Neural progenitor cell (in vitro differentiated cells): Measurements from ENCODE around the gene SYNDIG1. TPM values are rescaled to one million over a fixed set of nuclear protein-coding genes. Genes with fewer than 3 reads are reported as not detected.

Experiments used
- DNase-seq: peaks from one replicate; pipeline ENCODE4 v3.0.0-alpha.2; 2016; ENCODE audit warnings: low spot score
- H2AFZ ChIP-seq: fragments of 200-600 bp; sonication (generic); replicated peaks from 2 replicates; pipeline ENCODE4 v1.6.1; 2016; ENCODE audit warnings: antibody characterized with exemption
- H3F3A ChIP-seq: fragments of 200-600 bp; sonication (generic); 2 replicates; pipeline ENCODE4 v1.6.1; 2016; ENCODE audit warnings: antibody characterized with exemption, low read depth
- H3K27ac ChIP-seq: fragments of 200-600 bp; sonication (generic); 2 replicates; pipeline ENCODE4 v1.5.1; 2016; ENCODE audit warnings: mild to moderate bottlenecking
- H3K27me3 ChIP-seq: fragments of 200-600 bp; sonication (generic); 2 replicates; pipeline ENCODE4 v1.6.1; 2016; ENCODE audit warnings: mild to moderate bottlenecking, moderate library complexity
- H3K36me3 ChIP-seq: fragments of 200-600 bp; sonication (generic); 2 replicates; pipeline ENCODE4 v1.5.1; 2016
- H3K4me1 ChIP-seq: fragments of 200-600 bp; sonication (generic); 2 replicates; pipeline ENCODE4 v1.6.1; 2016; ENCODE audit warnings: mixed run types
- H3K4me2 ChIP-seq: fragments of 200-600 bp; sonication (generic); 2 replicates; pipeline ENCODE4 v1.6.1; 2016
- H3K4me3 ChIP-seq: fragments of 200-600 bp; sonication (generic); 2 replicates; pipeline ENCODE4 v1.5.1; 2016
- H3K79me2 ChIP-seq: fragments of 200-600 bp; sonication (generic); 2 replicates; pipeline ENCODE4 v1.6.1; 2016; ENCODE audit warnings: low read depth
- H3K9ac ChIP-seq: fragments of 200-600 bp; sonication (generic); 2 replicates; pipeline ENCODE4 v1.6.1; 2016
- H3K9me3 ChIP-seq: fragments of 200-600 bp; sonication (generic); 2 replicates; pipeline ENCODE4 v1.5.1; 2016; ENCODE audit warnings: low read depth
- H4K20me1 ChIP-seq: fragments of 200-600 bp; sonication (generic); 2 replicates; pipeline ENCODE4 v1.6.1; 2016; ENCODE audit warnings: low read depth
- H3K27ac Mint-ChIP-seq: 3 replicates; pipeline ENCODE4 v1.8.0; 2021; ENCODE audit warnings: mixed read lengths
- H3K27me3 Mint-ChIP-seq: 2 replicates; pipeline ENCODE4 v1.8.0; 2022; ENCODE audit warnings: low read depth, mild to moderate bottlenecking, inconsistent platforms, moderate library complexity, mixed read lengths; ENCODE audit not compliant: insufficient read depth
- H3K36me3 Mint-ChIP-seq: 3 replicates; pipeline ENCODE4 v1.8.0; 2021; ENCODE audit warnings: mixed read lengths
- H3K4me1 Mint-ChIP-seq: 3 replicates; pipeline ENCODE4 v1.8.0; 2021; ENCODE audit warnings: mixed read lengths
- H3K4me3 Mint-ChIP-seq: 3 replicates; pipeline ENCODE4 v1.8.0; 2021; ENCODE audit warnings: mild to moderate bottlenecking, moderate library complexity, mixed read lengths
- H3K9me3 Mint-ChIP-seq: 3 replicates; pipeline ENCODE4 v1.8.0; 2020; ENCODE audit warnings: mixed read lengths
- EZH2 ChIP-seq: fragments of 200-600 bp; sonication (generic); IDR thresholded peaks from 2 replicates; pipeline ENCODE4 v1.6.1; 2017; ENCODE audit warnings: antibody characterized with exemption, mild to moderate bottlenecking, moderate library complexity
- EZH2phosphoT487 ChIP-seq: fragments of 200-600 bp; sonication (generic); IDR thresholded peaks from 2 replicates; pipeline ENCODE4 v1.6.1; 2017; ENCODE audit warnings: antibody characterized with exemption
- total RNA-seq: library from RNA; depleted of rRNA; stranded (reverse); fragments of >200 nt; gene quantifications from 2 replicates; pipeline ENCODE4 v1.2.3, GENCODE V29; 2015; ENCODE audit warnings: low replicate concordance
- TF ChIP-seq, protein P1 (sequence below): fragments of 200-600 bp; sonication (generic); IDR thresholded peaks from 2 replicates; pipeline ENCODE4 v1.5.1; 2017; ENCODE audit warnings: antibody characterized with exemption, mild to moderate bottlenecking

Gene SYNDIG1
- total RNA-seq, 1 donor from 2014 or later: 1.0 TPM

DNA sequence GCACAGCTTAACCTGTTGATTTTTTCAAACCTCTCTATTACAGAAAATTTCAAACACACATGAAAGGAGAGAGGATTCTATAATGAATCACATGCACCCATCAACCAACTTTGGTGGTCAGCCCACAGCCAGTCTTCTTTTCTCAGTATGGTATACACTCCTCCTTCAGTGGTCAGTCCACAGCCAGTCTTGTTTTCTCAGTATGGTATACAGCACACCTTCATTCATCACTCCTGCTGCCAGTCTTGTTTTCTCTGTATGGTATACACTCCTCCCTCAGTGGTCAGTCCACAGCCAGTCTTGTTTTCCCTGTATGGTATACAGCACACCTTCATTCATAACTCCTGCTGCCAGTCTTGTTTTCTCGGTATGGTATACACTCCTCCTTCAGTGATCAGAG is 67.8 kb downstream of the SYNDIG1 start:
- Histone ChIP-seq H3K9me3 (no peaks in the 10 kb centered on the region), H3K9ac (no peak overlapping the region), H4K20me1 (no peaks in the 10 kb centered on the region), H3F3A (no peaks in the 10 kb centered on the region), H3K27me3 (no peaks in the 10 kb centered on the region), H3K4me1 (no peaks in the 10 kb centered on the region), H3K27ac (no peak overlapping the region), H2AFZ (no peak overlapping the region), H3K79me2 (no peaks in the 10 kb centered on the region), H3K4me2 (no peak overlapping the region), H3K4me3 (no peak overlapping the region), H3K36me3 (no peaks in the 10 kb centered on the region)
- DNase-seq: no peak
- no peaks in the 10 kb centered on the region for H3K36me3 Mint-ChIP-seq
- H3K27ac Mint-ChIP-seq: no peak overlapping the region
- H3K9me3 Mint-ChIP-seq: peaks cover 3% of the 10 kb centered on the region
- H3K27me3 Mint-ChIP-seq: peaks cover 5% of the 10 kb centered on the region
- TF ChIP-seq, protein P1, sequence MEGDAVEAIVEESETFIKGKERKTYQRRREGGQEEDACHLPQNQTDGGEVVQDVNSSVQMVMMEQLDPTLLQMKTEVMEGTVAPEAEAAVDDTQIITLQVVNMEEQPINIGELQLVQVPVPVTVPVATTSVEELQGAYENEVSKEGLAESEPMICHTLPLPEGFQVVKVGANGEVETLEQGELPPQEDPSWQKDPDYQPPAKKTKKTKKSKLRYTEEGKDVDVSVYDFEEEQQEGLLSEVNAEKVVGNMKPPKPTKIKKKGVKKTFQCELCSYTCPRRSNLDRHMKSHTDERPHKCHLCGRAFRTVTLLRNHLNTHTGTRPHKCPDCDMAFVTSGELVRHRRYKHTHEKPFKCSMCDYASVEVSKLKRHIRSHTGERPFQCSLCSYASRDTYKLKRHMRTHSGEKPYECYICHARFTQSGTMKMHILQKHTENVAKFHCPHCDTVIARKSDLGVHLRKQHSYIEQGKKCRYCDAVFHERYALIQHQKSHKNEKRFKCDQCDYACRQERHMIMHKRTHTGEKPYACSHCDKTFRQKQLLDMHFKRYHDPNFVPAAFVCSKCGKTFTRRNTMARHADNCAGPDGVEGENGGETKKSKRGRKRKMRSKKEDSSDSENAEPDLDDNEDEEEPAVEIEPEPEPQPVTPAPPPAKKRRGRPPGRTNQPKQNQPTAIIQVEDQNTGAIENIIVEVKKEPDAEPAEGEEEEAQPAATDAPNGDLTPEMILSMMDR: no peak
- no peak for TF ChIP-seq EZH2
- no peak for TF ChIP-seq EZH2phosphoT487
- no peak overlapping the region for H3K4me3 Mint-ChIP-seq
- H3K4me1 Mint-ChIP-seq: no peaks in the 10 kb centered on the region

GRCh38 chr20:24542721-24543120 is 73.3 kb downstream of the SYNDIG1 start:
- Histone ChIP-seq H3K4me3 (no peak overlapping the region), H3K27me3 (no peaks in the 10 kb centered on the region), H3K36me3 (no peaks in the 10 kb centered on the region), H3K4me1 (no peaks in the 10 kb centered on the region), H3K9me3 (no peaks in the 10 kb centered on the region), H4K20me1 (no peaks in the 10 kb centered on the region), H3K27ac (no peak overlapping the region), H3K9ac (no peak overlapping the region), H3K79me2 (no peaks in the 10 kb centered on the region), H3K4me2 (no peak overlapping the region), H3F3A (no peaks in the 10 kb centered on the region), H2AFZ (no peak overlapping the region)
- no peaks in the 10 kb centered on the region for H3K36me3 Mint-ChIP-seq
- TF ChIP-seq, protein P1: no peak
- TF ChIP-seq EZH2 (no peak), EZH2phosphoT487 (no peak)
- H3K4me1 Mint-ChIP-seq: no peaks in the 10 kb centered on the region
- H3K27me3 Mint-ChIP-seq: peaks cover 6% of the 10 kb centered on the region
- peaks cover 2% of the 10 kb centered on the region for H3K9me3 Mint-ChIP-seq
- no peak overlapping the region for H3K4me3 Mint-ChIP-seq
- DNase-seq: no peak
- no peak overlapping the region for H3K27ac Mint-ChIP-seq

DNA sequence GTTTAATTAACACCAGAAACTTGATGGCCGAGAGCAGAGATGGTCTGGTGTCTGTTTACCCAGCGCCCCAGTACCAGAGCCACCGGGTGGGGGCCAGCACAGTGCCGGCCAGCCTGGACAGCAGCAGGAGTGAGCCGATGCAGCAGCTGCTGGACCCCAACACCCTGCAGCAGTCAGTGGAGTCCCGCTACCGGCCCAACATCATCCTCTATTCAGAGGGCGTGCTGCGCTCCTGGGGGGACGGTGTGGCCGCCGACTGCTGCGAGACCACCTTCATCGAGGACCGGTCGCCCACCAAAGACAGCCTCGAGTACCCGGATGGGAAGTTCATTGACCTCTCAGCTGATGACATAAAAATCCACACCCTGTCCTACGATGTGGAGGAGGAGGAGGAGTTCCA is 73.7 kb downstream of the SYNDIG1 start:
- no peak overlapping the region for H3K4me2 ChIP-seq
- H3K36me3 ChIP-seq: no peaks in the 10 kb centered on the region
- no peaks in the 10 kb centered on the region for H3K9me3 ChIP-seq
- no peak overlapping the region for H3K4me3 ChIP-seq
- no peaks in the 10 kb centered on the region for H3K36me3 Mint-ChIP-seq
- no peak overlapping the region for H3K27ac Mint-ChIP-seq
- no peaks in the 10 kb centered on the region for H3K4me1 ChIP-seq
- no peaks in the 10 kb centered on the region for H3F3A ChIP-seq
- peaks cover 2% of the 10 kb centered on the region for H3K9me3 Mint-ChIP-seq
- H3K79me2 ChIP-seq: no peaks in the 10 kb centered on the region
- no peaks in the 10 kb centered on the region for H3K4me1 Mint-ChIP-seq
- H3K27me3 ChIP-seq: no peaks in the 10 kb centered on the region
- no peak overlapping the region for H3K9ac ChIP-seq
- no peak overlapping the region for H2AFZ ChIP-seq
- H3K27me3 Mint-ChIP-seq: peaks cover 6% of the 10 kb centered on the region
- no peak overlapping the region for H3K4me3 Mint-ChIP-seq
- H4K20me1 ChIP-seq: no peaks in the 10 kb centered on the region
- no peak for TF ChIP-seq EZH2
- TF ChIP-seq, protein P1: no peak
- no peak for TF ChIP-seq EZH2phosphoT487
- DNase-seq: no peak
- no peak overlapping the region for H3K27ac ChIP-seq
